GM13977 (cell line): ENCODE data around the gene RBM48.
"Not testable (repeated sequence)": the region's sequence is repeated elsewhere in the genome, so short reads cannot be mapped to it uniquely, and the experiment has no call there.

Experiments
- DNase-seq: peaks from one replicate; pipeline ENCODE4 v3.0.0; 2012; ENCODE audit warnings: low spot score
- CTCF ChIP-seq: IDR thresholded peaks from 2 replicates; pipeline ENCODE4 v1.5.1; 2012; ENCODE audit warnings: mild to moderate bottlenecking, control low read depth; ENCODE audit not compliant: insufficient read depth; ENCODE audit errors: extremely low read depth, missing control alignments
- in situ Hi-C: fragments of 300-500 bp; cut with MboI; formaldehyde crosslinking; loops from one replicate; pipeline ENCODE4 v1.12.0; 2022; ENCODE audit warnings: low sequenced_read_pairs, low pct_unique_long_range_greater_than_20kb, mixed read lengths, inconsistent platforms; ENCODE audit not compliant: unreplicated experiment

Gene RBM48

GRCh38 chr7:92528188-92528957 lies at the start of gene RBM48, which contains the start of gene PEX1:
TSS of gene RBM48 (plus strand) at chr7:92528795. CDS start at chr7:92528814, 19 bp downstream.
TSS of gene PEX1 (minus strand) at chr7:92528520. CDS start at chr7:92528435, 85 bp downstream.
- peak; percentile 94 for DNase-seq
- TF ChIP-seq CTCF, result peak; percentile 74
- in situ Hi-C loops, result no loop called here

- DNase-seq, in situ Hi-C loops: not testable (repeated sequence)
Observed at GRCh38 chr7:92479146-92479545, 49.4 kb upstream of the RBM48 start.

DNA sequence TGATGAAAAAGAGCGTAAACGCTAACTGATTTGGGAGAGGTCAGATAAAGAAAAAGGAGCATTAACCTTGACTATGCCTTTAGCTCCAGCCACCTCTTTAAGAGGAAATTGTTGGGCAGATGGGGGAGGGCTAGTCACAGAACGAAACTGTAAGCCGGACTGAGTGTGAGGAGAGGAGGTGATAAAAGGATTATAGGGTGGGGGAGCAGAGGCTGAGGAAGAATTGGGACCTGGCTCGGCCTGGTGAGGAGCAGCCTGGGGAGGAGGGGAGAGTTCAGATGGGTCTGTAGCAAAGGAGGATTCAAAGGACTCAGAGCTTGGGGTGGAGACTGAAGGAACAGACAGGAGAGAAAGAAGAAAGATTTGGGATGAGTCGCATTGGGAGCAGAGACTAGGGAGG lies 45.0 kb upstream of the RBM48 start:
- in situ Hi-C loops, DNase-seq: not testable (repeated sequence)

DNA sequence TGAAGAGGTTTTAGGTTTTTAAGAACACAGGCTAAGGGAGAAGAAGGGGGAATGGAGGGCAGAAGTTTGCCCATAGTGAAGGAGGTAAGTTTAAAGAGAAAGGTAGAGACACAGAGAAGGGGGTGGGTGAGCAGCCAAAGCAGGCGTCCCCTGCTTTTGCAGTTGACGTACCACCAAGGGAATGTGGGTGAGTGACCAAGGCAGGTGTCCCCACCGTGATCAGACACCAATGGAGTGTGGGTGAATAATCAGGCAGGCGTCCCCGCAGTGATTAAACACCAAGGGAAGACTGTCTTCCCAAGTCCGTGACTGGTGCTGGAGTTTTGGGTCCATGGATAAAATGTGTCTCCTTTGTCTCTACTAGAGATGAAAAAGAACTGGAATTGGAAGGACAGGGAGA lies 44.4 kb upstream of the RBM48 start:
- DNase-seq, in situ Hi-C loops: not testable (repeated sequence)

DNA sequence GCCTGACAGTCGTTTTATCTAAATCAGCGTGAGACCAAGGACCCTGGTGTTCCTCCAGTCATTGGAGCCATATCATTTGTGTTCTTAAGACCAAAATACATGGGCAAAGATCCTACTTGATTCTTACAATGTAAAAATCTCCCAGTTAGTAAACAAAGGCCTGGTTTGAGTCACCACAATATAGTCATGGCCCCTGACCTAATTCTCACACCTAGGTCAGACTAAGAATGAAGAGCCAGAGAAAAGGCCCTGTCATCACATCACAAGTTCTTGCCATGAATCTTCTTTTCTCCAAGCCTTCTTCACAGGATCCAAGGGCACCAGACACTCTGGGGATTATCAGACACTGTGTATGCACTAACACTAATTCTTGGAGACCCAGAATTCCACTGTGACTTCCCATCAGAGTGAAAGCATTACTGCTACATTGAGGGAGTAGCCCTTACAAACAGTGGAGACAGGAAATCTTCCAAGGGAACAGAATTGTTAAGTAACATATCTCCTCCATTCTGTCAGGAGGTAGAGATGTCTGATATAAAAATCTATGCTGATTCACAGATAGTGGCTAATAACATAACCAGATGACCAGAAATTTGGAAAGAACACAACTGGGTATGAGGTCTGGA lies 43.2 kb upstream of the RBM48 start:
- in situ Hi-C loops, result no loop called here
- no peak for TF ChIP-seq CTCF
- no peak for DNase-seq

GRCh38 chr7:92485974-92486373 lies 42.6 kb upstream of the RBM48 start:
- no peak for DNase-seq
- in situ Hi-C loops, result no loop called here
- no peak for TF ChIP-seq CTCF

- TF ChIP-seq CTCF, result no peak
- in situ Hi-C loops, result no loop called here
- no peak for DNase-seq
Observed at GRCh38 chr7:92487804-92488203, 40.8 kb upstream of the RBM48 start.

DNA sequence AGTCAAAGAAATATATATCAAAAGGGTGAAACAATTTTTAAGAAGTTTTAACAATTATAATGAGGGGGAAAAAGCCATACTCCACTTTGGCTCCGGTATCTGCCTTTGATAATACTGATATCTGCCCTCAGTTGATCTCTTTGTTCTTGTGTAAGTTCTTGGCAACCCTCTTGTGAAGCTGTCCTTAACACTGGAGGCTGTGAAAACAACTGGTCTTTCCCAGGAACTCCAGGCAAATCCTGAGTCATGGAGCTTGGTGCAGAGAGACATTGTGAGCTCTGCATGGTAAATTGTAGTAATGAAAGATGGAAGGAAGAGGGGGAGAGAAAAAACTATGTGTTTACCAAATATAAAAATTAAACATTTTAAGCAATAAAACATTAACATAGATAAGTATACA lies 39.0 kb upstream of the RBM48 start:
- TF ChIP-seq CTCF, result no peak
- in situ Hi-C loops, result no loop called here
- no peak for DNase-seq
